ENCODE results near the gene ZMAT5.
A peak's percentile ranks its signal among the peaks of the same experiment; 100 is the strongest.

The ZMAT5 gene

DNA sequence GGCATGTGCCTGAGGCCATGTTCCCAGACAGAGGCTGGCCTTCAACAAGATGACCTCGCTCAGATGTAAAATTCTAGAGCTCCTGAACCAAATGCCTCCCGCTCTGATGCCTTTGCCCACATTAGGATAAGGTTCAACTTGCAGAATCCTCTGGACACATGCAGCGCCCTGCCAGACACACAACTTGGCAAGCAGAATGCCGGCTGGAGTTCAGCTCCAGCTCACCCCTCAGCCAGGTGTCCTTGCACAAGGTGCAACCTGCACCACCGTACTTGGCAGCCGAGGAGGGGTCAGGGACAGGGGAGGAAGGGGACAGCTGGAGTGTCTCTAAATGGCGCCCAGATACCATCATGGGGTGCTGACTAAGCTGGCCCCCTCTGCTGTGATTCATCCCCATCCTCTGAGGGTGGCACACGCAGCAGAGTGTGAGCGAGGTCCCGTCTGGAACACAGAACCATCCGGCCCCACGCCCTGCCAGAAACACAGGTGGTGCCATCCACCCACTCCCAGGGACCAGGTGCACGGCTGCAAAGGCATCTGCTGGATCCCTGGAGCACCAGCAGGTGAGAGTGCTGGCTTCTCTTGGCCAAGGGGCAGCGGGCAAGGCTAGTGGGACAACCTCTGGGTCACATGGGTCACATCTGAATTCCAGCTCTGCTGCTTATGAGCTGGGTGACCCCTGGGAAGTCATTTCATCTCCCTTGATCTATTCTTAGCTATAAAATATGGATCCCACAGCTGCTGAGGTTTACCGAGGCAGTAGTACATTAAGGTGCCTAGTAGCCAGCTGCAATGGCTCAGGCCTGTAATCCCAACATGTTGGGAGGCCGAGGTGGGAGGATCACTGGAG lies 12.8 kb downstream of the ZMAT5 start:
- no peak for DNase-seq (ENCODE audit: low read depth)

DNA sequence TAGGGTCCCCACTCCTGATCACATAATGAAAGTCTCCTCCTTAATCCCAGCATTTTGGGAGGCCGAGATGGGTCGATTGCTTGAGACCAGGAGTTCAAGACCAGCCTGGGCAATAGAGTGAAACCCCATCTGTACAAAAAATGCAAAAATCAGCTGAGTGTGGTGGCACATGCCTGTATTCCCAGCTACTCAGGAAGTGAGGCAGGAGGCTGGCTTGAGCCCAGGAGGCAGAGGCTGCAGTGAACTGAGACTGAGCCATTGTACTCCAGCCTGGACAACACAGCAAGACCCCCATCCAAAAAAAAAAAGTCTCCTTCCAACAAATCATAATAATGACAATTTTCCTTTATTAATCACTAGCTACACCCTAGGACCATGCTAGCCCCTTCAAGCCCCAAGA lies 15.1 kb downstream of the ZMAT5 start:
- DNase-seq (ENCODE audit: low read depth) = no peak

DNA sequence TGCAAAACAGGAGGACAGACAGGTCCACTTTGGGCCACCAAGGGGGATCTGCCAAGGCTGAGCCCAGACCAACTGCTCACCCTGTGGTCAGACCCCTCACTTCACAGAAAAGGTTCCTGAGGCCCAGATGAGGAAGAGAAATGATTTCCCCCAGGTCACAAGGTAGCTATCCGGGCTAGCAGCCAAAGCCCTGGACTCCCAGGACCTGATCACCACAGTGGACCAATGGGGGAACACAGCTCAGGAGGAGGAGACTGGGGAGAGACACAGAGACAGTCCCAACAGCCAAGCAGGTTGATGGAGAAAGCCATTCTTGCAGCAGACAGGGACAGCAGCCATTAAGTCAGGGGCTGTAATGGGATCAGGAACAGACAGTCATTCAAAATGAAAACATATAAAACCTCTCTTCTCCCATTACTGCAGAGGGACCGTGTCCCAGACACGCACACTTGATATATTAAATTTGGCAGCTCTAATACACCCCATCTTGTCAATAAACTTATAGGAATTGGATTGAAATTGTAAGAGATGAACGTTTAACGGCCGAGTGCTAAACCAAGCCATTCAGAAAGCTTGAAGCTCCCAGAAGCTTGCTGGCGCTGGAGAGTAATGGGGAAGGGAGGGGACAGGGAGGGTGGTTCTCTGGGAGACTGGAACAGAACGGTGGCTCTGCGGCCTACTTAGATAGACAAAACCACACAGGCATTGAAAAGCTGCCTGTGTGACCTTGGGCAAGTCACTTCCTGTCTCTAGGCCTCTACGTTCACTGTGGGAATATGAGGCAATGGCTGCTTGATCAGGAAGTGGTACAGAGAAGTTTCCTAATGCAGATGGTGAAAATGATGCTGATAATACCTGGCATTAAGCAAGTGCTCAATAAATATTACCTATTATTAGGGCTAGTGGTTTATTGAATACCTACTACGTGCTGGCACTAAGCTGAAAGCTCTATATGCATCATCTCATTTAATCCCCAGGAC lies 16.0 kb downstream of the ZMAT5 start:
- no peak for DNase-seq (ENCODE audit: low read depth)

DNA sequence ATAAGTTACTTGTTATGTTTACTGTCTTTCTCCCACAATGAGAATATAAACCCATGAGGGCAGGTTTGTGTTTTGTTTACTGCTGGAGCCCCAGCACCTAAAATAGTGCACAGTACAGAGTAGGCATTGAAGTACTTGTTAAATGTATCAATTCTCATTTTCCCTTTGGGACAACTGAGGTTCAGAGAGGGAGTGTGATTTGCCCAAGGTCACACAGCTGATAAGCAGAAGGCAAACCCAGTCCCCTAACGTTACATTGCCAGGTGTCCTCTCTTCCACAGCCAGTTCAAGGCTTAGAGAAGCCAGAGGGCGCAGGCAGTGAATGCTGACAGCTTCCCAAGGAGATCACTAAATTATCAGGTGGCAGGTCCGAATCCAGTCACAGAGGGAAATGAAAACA lies 16.8 kb downstream of the ZMAT5 start:
- no peak for DNase-seq (ENCODE audit: low read depth)

DNA sequence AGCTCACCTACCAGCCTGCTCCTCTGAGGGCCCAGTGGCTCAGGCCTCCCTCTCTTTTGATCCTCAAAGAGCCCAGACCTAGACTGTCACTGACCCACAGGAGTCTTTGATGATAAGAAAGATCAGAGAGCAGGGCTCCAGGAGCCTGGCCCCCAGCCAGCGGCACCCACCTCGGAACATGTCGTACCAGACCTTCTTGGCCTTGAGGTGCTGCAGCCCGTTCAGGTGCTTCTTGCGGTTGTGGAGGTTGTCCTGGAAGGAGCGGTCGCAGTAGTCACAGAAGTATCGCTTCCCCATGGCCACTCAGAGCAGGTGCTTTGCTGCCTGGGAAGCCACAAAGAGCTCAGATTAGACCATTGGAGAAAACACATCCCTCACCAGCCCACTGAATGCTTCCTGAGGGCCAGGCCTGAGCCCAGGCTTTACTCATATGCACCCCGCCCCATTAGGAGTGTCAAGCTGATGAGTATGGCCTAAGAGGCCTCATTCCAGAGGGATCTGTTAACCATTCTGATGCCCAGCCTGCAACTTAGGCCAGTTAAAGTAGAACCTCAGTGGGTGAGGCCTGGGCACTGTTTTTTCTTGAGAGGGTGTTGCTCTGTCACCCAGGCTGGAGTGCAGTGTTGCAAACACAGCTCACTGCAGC lies 18.4 kb downstream of the ZMAT5 start:
- no peak for DNase-seq (ENCODE audit: low read depth)

DNA sequence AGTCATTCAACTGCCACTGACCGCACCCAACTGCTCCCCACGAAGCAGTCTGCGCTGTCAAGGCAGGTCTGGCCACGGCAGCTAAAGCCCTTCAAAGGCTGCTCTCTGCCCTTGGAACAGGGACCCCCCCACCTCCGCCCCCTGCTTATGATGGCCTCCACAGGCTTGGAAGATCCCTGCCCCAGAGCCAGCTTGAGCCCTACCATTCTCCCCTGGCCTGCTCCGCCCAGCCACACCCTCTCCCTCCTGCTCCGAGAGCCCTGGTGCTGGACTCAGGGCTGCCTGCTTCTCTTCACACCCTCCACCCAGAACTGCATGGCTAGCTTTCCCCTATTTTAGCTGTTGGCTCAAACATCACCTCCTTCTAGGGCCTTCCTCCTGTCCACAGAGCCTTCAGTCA lies 19.0 kb downstream of the ZMAT5 start:
- no peak for DNase-seq (ENCODE audit: low read depth)

DNA sequence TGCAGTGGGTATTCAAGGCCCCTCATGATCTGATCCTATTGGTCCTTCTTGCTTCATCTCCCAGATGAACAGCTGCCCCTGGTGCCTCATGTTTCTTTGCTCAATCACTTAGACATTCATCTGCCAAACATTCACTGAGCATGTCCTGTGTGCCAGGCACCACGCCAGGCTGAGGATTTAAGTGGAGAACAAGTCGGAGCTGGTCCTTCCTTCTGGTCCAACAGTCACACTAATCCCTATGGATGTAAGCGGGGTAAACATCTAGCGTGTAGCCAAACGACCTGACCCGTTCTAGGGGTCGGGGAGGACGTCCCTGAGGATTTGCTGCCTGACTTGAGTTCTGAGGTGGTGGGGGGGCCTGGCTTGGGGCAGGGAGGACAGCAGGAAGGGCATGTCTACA lies 21.9 kb downstream of the ZMAT5 start:
- peak; percentile 81 for DNase-seq (ENCODE audit: low read depth)

DNA sequence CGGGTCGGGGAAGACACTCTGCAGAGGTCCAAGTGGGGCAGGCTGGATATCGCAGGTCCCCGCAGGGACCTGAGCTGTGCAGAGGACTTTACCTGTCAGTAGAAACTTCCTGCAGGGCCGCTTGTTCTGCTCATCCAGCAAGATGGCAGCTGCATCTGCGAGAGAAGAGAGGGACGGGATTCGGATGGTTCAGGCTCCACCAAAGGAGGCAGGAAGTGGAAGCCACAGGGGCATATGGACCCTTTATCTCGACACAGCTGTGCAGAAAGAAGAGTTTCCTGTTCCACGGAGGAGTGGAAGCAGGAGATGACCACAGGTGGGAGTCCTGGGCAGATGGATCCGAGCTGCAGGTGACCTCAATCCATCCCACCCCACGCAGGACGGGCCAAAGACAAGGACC lies 24.5 kb downstream of the ZMAT5 start:
- no peak for DNase-seq (ENCODE audit: low read depth)

DNA sequence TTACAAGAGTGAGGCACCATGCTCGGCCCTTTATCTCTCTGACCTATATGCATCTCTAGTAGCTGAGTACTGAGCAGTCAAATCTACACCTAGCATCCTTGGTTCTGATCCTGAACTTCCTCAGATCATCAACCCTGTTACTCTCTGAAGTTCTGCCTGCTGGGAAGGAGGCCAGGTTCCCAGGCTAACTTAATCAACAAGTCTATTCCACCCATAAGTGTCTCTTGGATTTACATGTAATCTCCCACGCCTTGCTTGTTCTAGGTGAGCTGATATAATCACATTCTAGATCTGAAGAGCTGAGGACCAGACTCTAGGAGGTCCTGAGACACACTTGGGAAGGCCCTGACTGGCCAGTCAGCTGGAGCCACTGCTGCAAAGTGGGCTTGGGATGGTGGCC lies 24.9 kb downstream of the ZMAT5 start:
- DNase-seq (ENCODE audit: low read depth) = no peak

DNA sequence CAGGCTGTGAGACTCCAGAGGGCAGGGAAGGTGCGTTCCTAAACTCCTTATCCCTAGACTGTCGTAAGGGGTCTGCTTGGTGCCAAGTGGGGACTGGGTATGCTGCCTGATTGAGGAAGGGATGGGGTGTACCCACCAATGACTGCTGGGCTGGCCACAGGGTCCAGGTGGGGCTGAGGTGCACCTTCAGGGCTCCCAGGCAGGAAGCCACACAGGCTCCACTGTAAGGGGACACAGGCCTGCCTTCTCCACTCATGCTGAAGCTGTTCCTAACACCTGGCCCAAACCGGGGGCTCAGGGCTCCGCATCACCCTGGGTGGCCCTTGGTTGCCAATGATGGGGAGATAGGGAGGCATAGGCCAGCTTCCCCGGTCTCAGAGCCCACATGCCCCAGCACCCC lies 26.6 kb downstream of the ZMAT5 start:
- DNase-seq (ENCODE audit: low read depth) = no peak

DNA sequence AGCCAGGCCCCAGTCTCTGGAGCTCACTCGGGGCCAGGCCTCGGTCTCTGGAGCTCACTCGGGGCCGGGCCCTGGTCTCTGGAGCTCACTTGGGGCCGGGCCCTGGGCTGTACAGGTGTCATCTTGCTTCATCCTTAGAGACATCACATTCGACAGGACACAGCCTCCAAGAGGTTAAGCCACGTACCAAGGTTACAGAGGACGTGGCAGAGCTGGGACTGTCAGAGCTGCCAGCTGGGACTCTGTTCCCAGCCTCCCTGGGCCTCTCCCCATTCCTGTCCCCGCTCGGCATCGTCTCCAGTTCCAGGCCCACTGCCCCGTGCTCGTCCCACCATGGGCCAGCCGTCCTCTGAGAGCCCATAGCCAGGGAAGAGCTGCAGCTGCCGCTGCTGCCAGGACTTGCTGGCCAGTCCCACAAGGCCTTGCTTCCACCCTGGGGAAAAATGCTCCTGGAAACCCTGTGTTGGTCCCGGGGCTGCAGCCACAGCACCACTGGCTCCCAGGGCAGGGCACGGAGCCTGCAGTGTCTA lies 27.4 kb downstream of the ZMAT5 start:
- DNase-seq (ENCODE audit: low read depth) = no peak

DNA sequence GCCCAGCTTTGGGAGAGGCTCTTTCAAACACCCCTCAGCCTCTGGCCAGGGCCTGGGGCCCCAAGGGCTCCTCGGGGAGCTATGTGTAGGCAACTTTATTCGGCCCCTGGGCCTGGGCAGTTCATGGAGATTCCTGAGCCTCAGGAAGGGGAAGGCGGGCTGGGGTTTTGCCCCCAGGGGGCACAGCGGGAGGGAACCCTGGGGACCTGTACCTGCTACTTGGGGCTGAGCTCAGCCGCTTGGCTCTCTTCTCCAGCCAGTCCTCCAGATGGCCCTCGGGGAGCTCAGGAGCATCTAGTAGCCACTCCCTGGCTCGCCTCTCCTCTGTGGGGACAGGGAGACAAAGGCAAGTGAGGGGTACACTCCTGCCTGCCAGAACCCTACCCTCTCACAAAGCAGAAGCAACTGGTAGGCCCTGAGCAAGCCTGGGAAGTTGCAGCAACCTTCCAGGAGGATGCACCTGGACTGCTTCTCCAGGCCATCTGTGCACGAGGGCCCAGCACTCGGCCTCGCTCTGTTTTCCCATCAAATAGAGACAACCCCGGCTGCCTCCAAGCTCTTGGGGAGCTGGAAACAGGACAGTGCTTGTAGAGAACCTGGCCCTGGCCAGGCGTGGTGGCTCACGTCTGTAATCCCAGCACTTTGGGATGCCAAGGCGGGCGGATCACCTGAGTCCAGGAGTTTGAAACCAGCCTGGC lies 28.5 kb downstream of the ZMAT5 start:
- DNase-seq (ENCODE audit: low read depth) = no peak

DNA sequence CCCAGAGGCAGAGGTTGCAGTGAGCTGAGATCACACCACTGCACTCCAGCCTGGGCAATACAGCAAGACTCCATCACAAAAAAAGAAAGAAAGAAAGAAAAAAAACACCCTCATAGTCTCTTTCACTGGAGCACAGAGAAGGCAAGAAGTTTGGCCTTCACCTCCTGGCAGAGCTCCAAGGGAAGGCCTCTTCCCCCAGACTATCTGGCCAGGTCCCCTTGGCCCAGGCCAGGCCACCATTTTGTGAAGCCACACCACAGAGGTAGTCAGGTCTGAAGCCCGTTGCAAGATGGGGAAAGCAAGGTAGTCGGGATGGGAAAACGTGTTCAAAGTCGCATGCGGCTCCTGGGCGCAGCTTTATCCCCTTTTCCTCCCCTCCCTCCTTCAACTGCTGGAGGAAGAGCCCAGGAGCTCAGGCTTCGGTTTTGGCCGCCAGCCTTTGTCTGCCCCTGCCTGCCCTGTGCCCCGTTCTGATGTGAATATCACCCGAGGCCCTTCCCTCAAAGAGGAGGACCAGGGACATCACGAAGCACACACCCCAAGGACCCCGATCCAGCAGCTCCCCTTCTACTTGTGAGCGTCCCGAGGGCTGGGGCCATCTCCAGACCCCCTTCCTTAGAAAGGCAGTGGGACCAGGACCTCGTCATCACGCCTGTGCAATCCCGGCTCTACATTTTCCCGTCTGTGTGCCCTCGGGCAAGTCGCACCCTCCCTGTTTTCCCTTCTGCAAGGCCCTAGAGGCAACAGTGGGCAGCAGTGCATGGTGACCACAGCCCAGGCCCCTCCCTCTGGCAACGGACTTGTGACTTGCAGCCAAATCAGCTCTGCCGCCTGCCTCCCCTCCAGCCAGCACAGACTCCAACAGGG lies 29.3 kb downstream of the ZMAT5 start:
- DNase-seq (ENCODE audit: low read depth) = no peak

DNA sequence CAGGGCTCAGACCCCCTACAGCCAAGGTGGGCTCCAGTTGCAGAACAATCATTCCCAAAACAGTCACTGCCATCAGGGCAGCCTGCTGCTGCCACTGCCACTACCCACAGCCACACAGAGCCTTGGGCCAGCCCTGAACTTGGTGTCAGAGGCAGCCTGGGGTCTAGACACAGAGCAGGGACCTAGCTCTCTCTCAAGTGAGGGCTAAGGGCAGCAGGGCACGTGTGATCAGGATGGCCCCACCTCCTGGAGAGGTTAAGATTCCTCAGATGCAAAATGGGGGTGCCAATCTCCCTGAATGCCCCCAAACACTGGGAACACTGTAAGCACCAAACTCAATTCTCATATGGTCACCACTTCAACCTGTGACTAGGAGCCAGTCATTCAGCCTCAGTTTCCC lies 31.4 kb downstream of the ZMAT5 start:
- no peak for DNase-seq (ENCODE audit: low read depth)

DNA sequence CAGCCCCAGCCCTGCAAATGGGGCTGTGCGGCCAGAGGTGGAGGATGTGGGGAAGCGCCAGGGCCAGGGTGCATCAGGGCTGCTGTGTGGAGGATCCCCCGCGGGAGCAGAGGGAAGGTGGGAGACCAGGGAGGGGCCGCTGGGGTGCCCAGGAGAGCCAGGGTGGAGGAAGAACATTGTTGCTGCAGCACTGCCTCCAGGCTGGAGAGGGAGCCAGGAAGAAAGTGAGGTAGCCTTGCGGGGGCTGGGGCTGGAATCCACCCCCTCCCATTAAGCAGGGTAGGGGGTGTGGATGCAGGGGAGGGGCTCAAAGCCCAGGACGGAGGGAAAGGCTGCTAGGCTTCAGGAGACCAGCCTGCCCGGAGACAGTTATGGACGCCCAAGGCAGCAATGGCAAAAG lies 32.0 kb downstream of the ZMAT5 start:
- no peak for DNase-seq (ENCODE audit: low read depth)

DNA sequence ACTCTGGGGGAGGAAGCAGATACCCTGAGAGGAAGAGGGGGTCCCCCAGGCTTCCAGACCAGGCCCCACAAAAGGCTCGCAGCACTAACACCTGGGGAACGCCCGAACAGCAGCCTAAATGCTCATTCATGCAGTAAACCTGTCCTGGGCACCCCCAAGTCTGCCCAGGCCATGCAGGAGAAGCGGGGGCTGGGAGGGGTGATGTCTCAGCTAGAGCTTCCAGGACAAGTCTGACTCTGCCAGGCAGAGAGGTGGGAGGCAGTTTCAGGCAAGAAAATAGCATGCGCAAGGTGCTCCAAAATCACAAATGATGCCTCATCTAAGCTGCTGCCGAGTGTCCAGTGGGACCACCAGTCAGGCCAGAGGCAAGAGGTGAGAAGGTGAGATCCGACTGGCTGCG lies 32.4 kb downstream of the ZMAT5 start:
- DNase-seq (ENCODE audit: low read depth) = no peak

DNA sequence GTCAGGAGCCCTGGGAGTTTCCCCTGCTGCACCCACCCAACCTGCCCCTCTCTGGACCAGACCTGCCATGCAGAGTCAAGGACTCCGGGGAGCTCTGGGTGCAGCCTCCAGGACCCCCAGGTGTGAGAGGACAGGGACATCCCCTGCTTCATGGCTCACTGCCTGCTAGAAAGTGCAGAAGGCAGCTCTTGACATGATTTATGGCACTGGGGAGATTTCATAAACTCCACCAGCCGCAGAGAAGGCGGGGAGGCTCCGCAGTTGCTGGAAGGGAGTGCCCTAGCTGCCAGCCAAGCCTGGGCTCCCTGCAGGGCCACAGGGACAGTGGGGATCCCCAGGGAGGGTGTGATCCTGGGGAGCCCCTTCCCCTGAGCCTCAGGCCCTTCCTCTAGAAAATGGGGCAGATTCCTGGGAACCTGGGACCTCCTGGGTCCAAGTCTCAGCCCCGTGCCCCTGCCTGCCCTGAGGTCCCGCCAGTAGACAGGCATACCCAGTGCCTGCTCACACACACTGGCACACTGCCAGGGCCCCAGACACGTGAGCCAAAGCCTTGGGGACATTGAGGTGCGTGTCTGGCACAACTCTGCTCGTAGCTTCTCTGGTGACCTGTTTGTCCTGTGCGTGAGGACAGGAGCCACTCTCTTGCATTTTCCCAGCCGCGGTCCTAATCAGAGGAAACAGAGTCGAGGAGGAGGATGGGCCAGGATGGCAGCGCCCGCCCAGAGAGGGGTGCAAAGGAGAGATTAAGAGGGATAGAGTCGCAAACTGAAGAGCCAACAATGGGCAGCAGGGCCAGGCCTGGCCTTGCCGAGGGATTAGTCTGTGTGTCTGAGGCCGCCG lies 33.2 kb downstream of the ZMAT5 start:
- no peak for DNase-seq (ENCODE audit: low read depth)

DNA sequence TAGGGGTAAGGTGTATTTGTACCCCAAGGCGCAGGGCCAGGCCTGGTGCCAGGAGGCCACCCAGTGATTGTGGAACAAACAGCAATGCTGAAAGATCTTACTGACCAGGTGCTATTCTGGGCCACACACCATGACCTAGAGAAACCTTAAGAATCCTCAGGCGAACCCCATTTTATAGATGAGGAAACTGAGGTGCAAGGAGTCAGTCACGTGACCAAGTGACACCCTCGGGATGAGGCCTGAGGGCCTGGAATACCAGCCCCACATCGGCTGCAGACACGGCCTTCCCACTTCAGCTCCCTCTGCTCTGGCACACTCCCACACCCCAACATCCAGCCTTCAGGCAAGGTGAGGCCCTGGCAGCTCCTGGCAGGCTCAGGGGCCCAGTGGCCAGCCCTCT lies 33.9 kb downstream of the ZMAT5 start:
- DNase-seq (ENCODE audit: low read depth) = no peak

DNA sequence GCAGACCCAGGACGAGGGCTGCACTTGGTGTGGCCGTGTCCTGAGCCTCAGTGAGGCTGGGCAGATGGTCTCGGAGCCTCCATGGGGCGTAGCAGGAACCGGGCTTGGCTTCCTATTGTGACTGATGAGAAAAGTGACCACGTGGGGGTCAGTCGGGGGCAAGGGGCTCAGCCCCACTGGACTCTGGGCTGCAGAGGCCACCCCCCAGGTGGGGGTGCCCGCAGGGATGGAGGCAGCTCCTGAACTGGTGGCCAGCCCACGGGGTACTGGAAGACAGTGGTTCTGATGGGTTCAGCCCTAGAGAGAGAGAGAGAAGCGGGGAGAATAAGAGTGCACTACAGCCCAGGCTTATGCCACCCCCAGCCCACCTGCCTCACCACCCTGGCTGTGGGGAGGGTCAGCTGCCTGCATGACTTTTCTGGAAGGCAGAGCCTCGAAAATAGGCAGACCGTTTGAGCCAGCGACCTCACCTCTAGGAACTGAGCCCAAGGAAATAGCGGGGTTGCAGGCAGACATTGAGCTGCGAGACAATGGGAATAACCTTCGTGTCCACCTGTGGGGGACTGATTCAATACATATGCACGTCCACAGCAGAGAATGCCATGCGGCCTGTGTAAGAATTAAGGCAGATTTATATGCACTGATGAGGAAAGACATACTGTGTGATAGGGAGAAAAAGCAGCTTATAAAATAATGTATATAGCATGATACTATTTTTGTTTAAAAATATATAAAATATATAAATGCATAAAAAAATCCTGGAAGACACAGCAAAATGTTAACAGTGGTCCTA lies 35.6 kb downstream of the ZMAT5 start:
- no peak for DNase-seq (ENCODE audit: low read depth)
